ENCODE measurements around the gene NFXL1. TPM values are rescaled to one million over a fixed set of nuclear protein-coding genes. Genes with fewer than 3 reads are reported as not detected.
A peak's percentile ranks its signal among the peaks of the same experiment; 100 is the strongest.

NFXL1 gene
- total RNA-seq, 2 donors from 2014 or later, result 14.0 to 14.2 TPM

DNA sequence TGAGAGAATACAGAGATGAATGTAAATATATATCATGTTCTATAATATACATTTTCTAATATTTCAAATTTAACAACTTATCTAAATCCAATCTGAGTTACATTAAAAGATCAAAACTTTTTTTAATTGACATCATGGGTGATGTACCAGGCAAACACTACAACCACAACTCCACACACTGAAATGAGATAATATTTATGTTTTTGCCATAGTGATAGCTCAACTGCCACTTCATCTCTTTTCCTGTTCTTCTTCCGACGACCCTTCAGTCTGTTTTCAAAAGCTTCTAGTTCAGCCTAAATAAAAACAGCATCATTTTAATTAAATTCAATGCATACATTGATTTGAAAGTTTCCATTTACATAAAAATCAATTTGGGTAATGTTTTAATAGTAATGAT, 66.3 kb downstream of the NFXL1 start:
- no peaks in the 10 kb centered on the region for H3K27me3 ChIP-seq
- TF ChIP-seq POLR2A (IDR thresholded peaks at IDR 0.05) (no peak), CTCF (IDR thresholded peaks at IDR 0.05) (no peak)
- H3K4me1 ChIP-seq, result no peaks in the 10 kb centered on the region
- peaks cover 2 to 4% of the 10 kb centered on the region in 2 donors for H3K36me3 ChIP-seq (replicated peaks in 1 of 2; ENCODE audit: insufficient read depth in 1 of 2, low read depth in 2 of 2)
- DNase-seq (no peak), ATAC-seq (no peak)
- no peak overlapping the region for H3K27ac ChIP-seq
- H3K9me3 ChIP-seq, result no peaks in the 10 kb centered on the region
- intact Hi-C loops (cut with DNase I), result no loop called here
- WGBS, 2 donors, result 89 to 94% methylated on average over 2 of the region's 2 CpGs
- H3K4me3 ChIP-seq, result no peak overlapping the region

- DNase-seq, result no peak
- intact Hi-C loops (cut with DNase I), result no loop called here
- Histone ChIP-seq H3K36me3 (replicated peaks in 1 of 2; ENCODE audit: insufficient read depth in 1 of 2, low read depth in 2 of 2) (no peaks in the 10 kb centered on the region), H3K27ac (no peak overlapping the region), H3K4me3 (no peak overlapping the region), H3K9me3 (no peaks in the 10 kb centered on the region), H3K27me3 (no peaks in the 10 kb centered on the region), H3K4me1 (peaks cover 2% of the 10 kb centered on the region)
- TF ChIP-seq CTCF (IDR thresholded peaks at IDR 0.05) (no peak), POLR2A (IDR thresholded peaks at IDR 0.05) (no peak)
- no peak for ATAC-seq
Measured at GRCh38 chr4:47842985-47843384, 71.4 kb downstream of the NFXL1 start.

GRCh38 chr4:47840291-47840690, 74.1 kb downstream of the NFXL1 start:
- H3K4me1 ChIP-seq, result peaks cover 27% of the 10 kb centered on the region
- no peak overlapping the region for H3K4me3 ChIP-seq
- DNase-seq, result no peak
- TF ChIP-seq POLR2A (IDR thresholded peaks at IDR 0.05), result no peak
- TF ChIP-seq CTCF (IDR thresholded peaks at IDR 0.05), result no peak
- intact Hi-C loops (cut with DNase I), result no loop called here
- H3K9me3 ChIP-seq, result no peaks in the 10 kb centered on the region
- WGBS, 2 donors, result 93% methylated on average over 1 of the region's 1 CpG
- ATAC-seq, result no peak
- H3K27me3 ChIP-seq, result no peaks in the 10 kb centered on the region
- no peaks in the 10 kb centered on the region for H3K36me3 ChIP-seq (replicated peaks in 1 of 2; ENCODE audit: insufficient read depth in 1 of 2, low read depth in 2 of 2)
- no peak overlapping the region for H3K27ac ChIP-seq

GRCh38 chr4:47839259-47839658, 75.1 kb downstream of the NFXL1 start:
- intact Hi-C loops (cut with DNase I), result loop anchor here (10.0 kb wide), 1 partner anchor 134 kb away; no protein-coding TSS in a partner anchor
- no peaks in the 10 kb centered on the region for H3K27me3 ChIP-seq
- H3K4me3 ChIP-seq, result no peak overlapping the region
- WGBS, 2 donors, result 78 to 82% methylated on average over 5 of the region's 5 CpGs
- DNase-seq (no peak), ATAC-seq (no peak)
- peak in 2 of 7 experiments; percentile 14 to 22 for TF ChIP-seq CTCF (IDR thresholded peaks at IDR 0.05)
- TF ChIP-seq POLR2A (IDR thresholded peaks at IDR 0.05), result no peak
- no peaks in the 10 kb centered on the region for H3K9me3 ChIP-seq
- H3K27ac ChIP-seq, result no peak overlapping the region
- H3K36me3 ChIP-seq (replicated peaks in 1 of 2; ENCODE audit: insufficient read depth in 1 of 2, low read depth in 2 of 2), result no peaks in the 10 kb centered on the region
- H3K4me1 ChIP-seq, result peaks cover 27% of the 10 kb centered on the region

DNA sequence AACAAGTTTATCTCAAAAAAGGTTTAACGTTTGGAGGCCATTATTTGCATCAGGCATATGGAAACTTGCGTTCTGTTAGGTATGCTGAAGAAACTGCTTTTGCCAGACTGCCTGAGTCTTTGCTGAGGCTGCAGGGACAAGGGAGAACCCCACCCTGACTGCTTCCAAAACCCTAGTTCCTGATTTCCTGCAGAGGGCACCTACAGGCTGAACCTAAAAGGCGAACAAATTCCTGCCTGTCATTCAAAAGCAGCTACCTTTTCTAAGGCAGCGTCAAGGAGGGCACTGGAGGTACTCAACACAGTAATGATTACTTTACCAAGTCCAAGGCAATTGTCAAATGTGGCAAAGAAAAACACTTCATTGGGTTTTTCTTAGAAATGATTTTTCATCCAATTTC, 75.9 kb downstream of the NFXL1 start:
- H3K27me3 ChIP-seq, result no peaks in the 10 kb centered on the region
- H3K27ac ChIP-seq, result no peak overlapping the region
- ATAC-seq, result no peak
- no peak overlapping the region for H3K4me3 ChIP-seq
- no peaks in the 10 kb centered on the region for H3K9me3 ChIP-seq
- H3K4me1 ChIP-seq, result peaks cover 27% of the 10 kb centered on the region
- TF ChIP-seq POLR2A (IDR thresholded peaks at IDR 0.05) (no peak), CTCF (IDR thresholded peaks at IDR 0.05) (no peak)
- intact Hi-C loops (cut with DNase I), result loop anchor here (10.0 kb wide), 1 partner anchor 134 kb away; no protein-coding TSS in a partner anchor
- no peaks in the 10 kb centered on the region for H3K36me3 ChIP-seq (replicated peaks in 1 of 2; ENCODE audit: insufficient read depth in 1 of 2, low read depth in 2 of 2)
- WGBS, 2 donors, result 36 to 53% methylated on average over 4 of the region's 4 CpGs
- DNase-seq, result no peak

Data from body of pancreas (tissue), 4 donors.